Eye (tissue), 1 donor: ENCODE results near the gene PANX2.
"Not testable (repeated sequence)": the region's sequence is repeated elsewhere in the genome, so short reads cannot be mapped to it uniquely, and the experiment has no call there.

Experiments used
- DNase-seq: peaks from one replicate; pipeline ENCODE4 v3.0.0-alpha.2; 2015

The PANX2 gene

GRCh38 chr22:50170453-50171318 is at the start of gene PANX2:
Gene PANX2, plus strand, starts transcription at chr22:50170731. Its CDS starts 0 bp downstream, at chr22:50170731.
- peak; percentile 52 for DNase-seq

DNA sequence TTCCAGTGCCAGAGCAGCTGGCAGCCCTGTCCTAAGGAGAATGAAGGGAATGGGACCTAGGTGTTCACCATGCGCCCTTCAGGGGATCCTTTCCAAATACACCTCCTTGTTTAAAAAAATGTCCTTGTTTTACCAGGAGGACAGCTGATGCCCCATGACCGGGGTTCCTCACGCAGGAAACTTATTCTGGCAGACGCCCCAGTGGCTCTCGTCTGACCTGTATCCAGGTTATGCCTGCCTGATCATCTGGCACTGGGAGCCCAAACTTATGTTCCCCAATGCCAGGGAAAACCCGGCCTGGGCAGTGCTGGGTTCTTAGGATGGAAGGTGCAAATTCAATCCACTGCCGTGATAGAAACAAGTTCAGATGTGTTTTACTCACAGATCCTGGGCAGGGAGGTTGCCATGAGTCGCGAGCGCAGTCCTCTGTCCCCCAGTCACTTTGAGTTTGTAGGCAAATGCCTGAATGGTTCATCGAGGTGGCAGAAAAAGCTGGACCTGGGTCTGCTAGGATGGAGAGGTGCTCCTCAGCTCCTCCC is 49.3 kb upstream of the PANX2 start:
- DNase-seq, result no peak

GRCh38 chr22:50123119-50123518 is 47.4 kb upstream of the PANX2 start:
- DNase-seq, result no peak

DNA sequence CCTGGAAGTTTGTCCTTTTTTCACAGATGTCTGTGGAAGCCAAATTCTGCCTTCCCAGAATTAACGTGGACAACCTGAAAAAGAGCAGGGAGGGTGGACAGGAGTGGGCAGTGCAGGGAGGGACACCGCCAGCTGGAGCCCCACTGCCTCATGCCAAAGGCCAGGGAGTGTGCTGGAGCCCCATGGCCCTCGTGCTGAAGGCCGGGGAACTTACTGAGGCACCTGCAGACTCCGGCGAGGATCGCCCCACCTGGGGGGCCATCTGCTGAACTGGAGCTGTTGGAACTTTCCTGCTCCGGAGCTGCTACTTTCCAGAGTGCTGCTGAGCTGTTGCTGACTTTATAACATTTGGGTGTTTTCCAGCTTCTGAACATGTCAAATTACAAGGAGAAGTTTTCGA is 45.5 kb upstream of the PANX2 start:
- DNase-seq, result no peak

- no peak for DNase-seq
Measured at GRCh38 chr22:50129121-50129736, 41.3 kb upstream of the PANX2 start.

GRCh38 chr22:50131894-50132293 is 38.6 kb upstream of the PANX2 start:
- DNase-seq, result no peak

- no peak for DNase-seq
Measured at GRCh38 chr22:50134481-50134880, 36.0 kb upstream of the PANX2 start.

DNA sequence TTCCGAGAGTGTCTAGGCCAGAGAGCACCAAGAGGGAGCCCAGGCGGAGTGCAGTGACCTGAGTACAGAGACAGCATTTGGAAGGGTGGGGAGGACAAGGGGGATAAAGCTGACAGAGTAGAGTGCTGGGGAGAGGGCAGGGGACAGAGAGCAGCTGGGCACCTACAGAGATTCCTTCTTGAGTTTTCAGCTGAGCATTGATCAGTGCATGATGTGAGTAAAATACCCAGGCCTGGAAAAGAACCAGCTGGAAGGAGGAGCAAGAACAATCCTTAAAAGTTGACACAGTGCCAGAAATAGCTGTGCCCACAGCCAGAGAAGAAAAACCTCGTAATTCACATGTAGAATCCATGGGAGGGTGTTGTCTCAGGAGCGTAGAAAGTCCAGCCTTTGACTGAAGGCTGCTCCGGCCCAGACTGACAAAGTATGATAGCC is 33.9 kb upstream of the PANX2 start:
- DNase-seq, result no peak

GRCh38 chr22:50137277-50137676 is 33.3 kb upstream of the PANX2 start:
- not testable (repeated sequence) for DNase-seq

DNA sequence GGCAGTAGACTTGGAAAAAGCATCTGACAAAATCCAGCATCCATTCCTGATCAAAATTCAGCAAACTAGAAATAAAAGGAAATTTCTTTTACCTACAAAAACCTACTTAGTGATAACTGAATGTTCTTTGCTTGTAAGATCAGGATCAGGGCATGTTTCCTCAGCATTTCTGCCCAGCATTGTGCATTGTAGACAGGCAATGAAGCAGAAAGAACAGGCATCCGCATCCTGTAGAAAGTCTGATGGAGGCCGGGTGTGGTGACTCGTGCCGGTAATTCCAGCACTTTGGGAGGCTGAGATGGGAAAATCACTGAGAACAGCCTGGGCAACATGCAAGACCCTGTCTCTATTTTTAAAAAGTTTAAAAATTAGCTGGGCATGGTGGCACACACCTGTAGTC is 32.5 kb upstream of the PANX2 start:
- no peak for DNase-seq

DNA sequence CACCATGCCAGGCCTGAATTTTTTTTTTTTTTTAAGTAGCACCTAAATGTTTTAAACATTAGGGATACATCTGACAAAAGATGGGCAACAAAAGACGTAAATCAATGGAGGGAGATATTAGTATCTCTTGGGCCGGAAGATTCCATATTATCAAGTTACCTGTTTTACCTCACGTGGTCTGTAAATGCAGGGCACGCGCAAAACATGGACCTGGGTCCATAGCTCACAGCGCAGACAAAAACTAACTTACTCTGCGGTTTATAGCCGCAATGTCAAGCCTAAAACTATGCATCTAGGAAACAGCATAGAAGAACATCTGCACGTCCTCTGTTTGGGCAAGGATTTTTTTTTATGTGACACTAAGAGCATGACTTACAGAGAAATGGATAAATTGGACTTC is 31.5 kb upstream of the PANX2 start:
- DNase-seq, result no peak

- no peak for DNase-seq
Measured at GRCh38 chr22:50139843-50140415, 30.6 kb upstream of the PANX2 start.

DNA sequence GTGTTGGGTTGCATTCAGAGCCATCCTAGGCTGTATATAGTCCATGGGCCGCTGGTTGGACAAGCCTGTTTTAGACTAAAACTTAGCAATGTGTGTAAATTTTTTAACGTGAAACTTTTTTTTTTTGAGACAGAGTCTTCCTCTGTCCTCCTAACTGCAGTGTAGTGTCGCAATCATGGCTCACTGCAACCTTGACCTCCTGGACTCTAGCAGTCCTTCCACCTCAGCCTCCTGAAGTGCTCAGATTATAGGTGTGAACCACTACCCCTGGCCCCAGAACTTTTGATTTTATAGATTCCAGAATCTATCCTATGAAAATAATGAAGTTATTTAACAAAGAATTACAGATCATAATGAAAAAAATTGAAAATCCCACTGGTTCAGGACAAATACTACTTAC is 29.9 kb upstream of the PANX2 start:
- DNase-seq, result no peak

DNA sequence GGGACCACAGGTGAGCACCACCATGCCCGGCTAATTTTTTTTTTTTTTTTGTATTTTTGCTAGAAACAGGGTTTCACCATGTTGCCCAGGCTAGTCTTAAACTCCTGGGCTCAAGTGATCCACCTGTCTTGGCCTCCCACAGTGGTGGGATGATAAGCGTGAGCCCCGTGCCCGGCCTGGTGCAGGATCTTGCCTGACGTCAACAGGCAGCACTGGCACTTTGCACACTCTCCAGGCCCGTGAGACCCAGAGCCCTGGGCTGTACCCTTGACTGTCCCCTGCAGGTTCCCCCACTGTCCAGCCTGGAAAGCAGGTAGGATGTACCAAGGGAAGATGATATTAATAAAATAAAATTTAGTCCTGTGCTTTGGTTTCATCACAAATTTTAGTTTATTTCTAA is 29.1 kb upstream of the PANX2 start:
- no peak for DNase-seq

DNA sequence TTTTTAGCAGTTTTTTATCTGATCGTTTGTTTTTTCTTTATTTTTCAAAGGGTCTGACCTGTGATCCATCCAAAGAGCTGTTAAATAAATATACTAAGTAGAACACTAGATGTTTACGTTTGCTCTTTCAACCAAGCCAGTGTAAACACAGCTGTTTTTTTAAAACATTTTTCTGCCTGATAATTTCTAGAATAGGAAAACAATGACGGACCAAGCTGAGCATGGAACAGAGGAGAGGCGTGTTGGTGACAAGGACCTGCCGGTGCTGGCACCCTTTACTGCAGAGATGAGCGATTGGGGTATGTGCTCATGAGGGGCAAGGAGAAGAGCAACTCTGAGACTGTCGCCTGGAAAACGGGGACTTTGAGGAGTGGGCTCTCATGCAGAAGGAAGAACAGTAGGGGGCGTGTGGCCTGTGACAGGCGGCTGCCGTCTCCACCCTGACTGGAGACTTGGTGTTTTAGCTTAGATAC is 28.6 kb upstream of the PANX2 start:
- peak; percentile 65 for DNase-seq

DNA sequence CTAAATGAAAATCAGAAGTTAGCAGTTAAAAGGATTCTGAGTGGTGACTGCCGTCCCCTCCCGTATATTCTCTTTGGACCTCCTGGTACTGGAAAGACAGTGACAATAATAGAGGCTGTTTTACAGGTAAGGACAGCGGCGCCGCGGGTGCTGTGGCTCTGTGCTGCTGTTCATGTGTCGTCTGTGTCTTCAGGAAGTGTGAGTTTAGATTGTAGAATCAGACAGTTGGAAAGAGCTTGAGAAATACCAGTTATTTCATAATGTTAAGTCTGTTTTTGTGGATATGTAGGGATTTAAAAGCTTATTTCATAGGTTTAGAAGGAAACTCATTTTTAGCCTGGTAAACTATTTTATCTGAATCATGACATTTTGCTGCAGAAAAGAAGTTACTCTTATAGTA is 27.4 kb upstream of the PANX2 start:
- DNase-seq, result no peak

DNA sequence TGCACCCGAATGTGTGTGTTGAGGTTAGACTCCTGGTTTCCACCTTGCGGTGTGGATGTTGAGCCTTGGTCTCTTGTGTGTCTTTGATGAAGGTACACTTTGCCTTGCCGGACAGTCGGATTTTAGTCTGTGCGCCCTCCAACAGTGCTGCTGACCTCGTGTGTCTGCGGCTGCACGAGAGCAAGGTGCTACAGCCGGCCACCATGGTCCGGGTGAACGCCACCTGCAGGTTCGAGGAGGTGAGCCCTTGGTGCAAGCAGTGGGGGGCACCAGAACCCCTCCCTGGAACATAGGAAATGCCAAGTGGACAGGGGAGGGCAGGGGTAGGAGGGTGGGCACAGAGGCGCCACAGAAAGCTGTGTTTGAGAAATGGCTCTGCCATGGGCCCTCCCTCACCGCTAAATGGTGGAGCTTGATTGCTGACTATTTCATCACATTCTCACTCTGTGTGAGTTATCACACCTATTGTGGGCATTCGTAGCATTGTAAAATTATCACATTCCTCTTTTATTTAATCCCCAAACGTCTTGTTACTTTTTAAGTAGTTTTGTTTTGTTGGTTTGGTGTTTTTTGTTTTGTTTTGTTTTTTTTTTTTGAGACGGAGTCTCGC is 26.4 kb upstream of the PANX2 start:
- no peak for DNase-seq

- DNase-seq, result peak; percentile 62
Measured at GRCh38 chr22:50145721-50146438, 24.7 kb upstream of the PANX2 start.

DNA sequence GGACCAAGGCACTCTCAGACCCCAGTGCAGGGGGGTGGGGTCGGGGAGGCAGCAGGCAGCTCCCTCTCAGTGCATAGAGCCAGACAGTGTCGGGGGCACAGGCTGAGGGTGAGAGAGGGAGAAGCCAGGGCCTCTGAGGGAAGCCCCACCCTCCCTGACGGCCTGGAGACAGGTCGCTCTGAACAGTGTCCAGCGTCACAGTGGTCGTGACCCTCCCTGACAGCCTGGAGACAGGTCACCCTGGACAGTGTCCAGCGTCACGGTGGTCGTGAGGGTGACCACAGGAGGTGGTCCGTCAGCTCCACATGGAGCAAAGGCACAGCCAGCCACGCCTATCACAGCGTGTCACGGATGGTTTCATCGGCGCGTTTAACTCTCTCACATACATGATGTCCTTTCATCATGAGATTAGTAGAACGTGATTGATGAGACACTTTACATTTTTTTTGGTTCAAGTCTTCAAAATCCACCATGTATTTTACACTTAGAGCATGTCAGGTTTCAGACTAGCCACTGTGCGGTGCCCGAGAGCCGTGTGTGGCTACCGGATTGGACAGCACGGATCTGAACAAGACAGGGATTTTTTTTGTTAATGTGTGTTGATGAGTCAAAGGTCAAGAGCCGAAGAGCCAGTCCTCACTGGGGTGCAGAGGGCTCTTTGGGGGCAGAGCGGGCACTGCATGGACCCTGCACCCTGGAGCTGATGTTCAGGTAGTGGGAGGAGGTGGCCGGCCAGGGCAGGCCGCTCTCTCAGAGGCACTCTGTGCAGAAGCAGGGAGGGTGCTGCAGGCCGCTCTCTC is 23.9 kb upstream of the PANX2 start:
- peak; percentile 85 for DNase-seq

DNA sequence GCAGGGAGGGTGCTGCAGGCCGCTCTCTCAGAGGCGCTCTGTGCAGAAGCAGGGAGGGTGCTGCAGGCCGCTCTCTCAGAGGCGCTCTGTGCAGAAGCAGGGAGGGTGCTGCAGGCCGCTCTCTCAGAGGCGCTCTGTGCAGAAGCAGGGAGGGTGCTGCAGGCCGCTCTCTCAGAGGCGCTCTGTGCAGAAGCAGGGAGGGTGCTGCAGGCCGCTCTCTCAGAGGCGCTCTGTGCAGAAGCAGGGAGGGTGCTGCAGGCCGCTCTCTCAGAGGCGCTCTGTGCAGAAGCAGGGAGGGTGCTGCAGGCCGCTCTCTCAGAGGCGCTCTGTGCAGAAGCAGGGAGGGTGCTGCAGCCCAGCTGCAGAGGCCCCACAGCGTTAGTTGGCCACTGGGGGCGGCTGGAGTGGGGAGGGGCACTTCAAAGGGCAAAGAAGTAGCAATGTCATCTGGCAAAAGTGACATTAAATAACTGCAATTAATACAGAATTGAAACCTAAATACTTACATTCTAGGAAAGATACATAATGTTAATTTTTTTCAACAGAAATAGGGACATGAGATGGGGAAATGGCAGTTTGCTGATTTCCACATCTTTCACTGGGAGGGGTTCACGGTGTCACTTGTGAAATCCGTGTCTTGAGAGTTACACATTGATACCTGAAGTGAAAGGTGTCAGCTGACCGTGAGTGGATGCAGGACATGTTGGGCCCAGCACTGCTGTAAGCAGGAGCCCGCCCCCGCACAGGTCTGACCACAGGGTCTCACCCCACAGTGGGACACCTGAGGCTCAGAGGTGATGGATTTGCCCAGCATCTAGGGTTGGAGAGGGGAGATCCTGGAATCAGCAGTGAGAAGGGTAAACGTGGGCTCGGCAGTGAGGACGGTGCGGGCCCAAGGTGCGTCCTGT is 23.0 kb upstream of the PANX2 start:
- not testable (repeated sequence) for DNase-seq

DNA sequence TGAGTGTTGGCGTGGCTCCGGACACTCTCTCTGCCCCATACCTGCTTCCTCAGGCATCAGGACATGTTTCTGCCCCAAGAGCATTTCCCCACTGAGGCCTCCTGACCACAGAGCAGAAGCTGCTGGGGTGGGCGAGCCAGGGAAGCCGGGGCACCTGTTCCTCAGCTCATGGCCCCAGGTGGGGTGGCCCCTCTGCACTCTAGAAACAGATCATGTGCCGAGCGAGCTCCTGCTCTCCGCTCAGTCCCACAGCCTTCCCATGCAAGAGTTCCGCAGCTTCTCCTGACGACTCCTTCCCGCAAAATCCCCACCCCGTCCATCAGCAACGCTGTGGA is 22.4 kb upstream of the PANX2 start:
- no peak for DNase-seq
